ENCODE measurements around the gene KDM4C. TPM values are rescaled to one million over a fixed set of nuclear protein-coding genes. Genes with fewer than 3 reads are reported as not detected.
A peak's percentile ranks its signal among the peaks of the same experiment; 100 is the strongest.

Gene KDM4C
- total and polyA plus RNA-seq, 2 donors (not counting 1 experiment from before 2014, with no cell fraction given) = 49.7 to 141 TPM

DNA sequence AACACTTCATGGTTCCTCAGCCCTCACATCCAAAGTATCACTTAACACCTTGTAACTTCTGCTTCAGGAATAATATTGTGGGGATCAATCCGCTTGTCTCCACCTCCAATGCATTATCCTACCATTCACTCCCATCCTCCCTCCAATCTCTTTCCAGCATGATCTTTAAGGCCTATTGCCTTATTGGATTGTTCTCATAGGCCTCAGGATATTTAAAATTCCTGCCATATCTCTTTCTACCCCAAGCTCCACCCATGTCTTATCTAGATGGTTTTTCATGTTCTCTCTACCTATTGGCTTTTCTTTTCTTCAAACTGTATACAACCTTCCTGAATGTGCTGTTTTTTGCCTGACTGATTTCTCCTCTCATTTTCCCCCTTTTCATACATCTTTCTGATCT lies 7.2 kb downstream of the KDM4C start:
- no peak overlapping the region for H2AFZ ChIP-seq (ENCODE audit: insufficient read depth, low read depth, low read length, poor library complexity, severe bottlenecking)
- DNase-seq (no peak), ATAC-seq (ENCODE audit: low read depth) (no peak)
- Mint-ChIP-seq H3K4me3 (no peak overlapping the region), H3K27me3 (no peaks in the 10 kb centered on the region), H3K27ac (no peak overlapping the region), H3K9me3 (ENCODE audit: insufficient read depth) (peaks cover 3% of the 10 kb centered on the region), H3K4me1 (peaks cover 71% of the 10 kb centered on the region)
- POLR2A ChIA-PET = no interaction called here
- peaks cover 69% of the 10 kb centered on the region for H4K20me1 ChIP-seq (ENCODE audit: control insufficient read depth, insufficient read depth, low read length, poor library complexity, severe bottlenecking)
- H3K27me3 ChIP-seq (replicated peaks in 1 of 4; ENCODE audit: control extremely low read depth in 1 of 4, control insufficient read depth in 3 of 4, insufficient read depth in 4 of 4, low read length in 3 of 4) = no peaks in the 10 kb centered on the region
- CTCF ChIA-PET = interaction anchor here (0.6 kb wide), 1 partner anchor 65 kb away, joined by 5 read pairs; no protein-coding TSS in a partner anchor
- no peak overlapping the region for H3K4me3 ChIP-seq (ENCODE audit: control extremely low read depth in 1 of 5, extremely low read depth in 1 of 5, insufficient read depth in 1 of 5, low read depth in 2 of 5, low read length in 4 of 5)
- intact Hi-C loops (cut with micrococcal nuclease) = loop anchor here (5.0 kb wide), 1 partner anchor 52 kb away; no protein-coding TSS in a partner anchor
- H3K79me2 ChIP-seq (ENCODE audit: control insufficient read depth, insufficient read depth, low read length) = peaks cover 97% of the 10 kb centered on the region
- peaks cover 0 to 1% of the 10 kb centered on the region in 2 experiments for H3K36me3 ChIP-seq (replicated peaks in 1 of 2; ENCODE audit: control extremely low read depth in 1 of 2, control insufficient read depth in 1 of 2, extremely low read depth in 1 of 2, insufficient read depth in 2 of 2, low read length in 1 of 2)
- peaks cover 15 to 47% of the 10 kb centered on the region in 2 donors for H3K4me1 ChIP-seq (ENCODE audit: control insufficient read depth in 2 of 2, insufficient read depth in 2 of 2, low read length in 2 of 2)
- no peak overlapping the region for H3K4me2 ChIP-seq (replicated peaks; ENCODE audit: low read depth, low read length, poor library complexity, severe bottlenecking)
- no peak for TF ChIP-seq EZH2 (IDR thresholded peaks at IDR 0.05; ENCODE audit: borderline replicate concordance, insufficient read depth, low read depth, low read length, poor library complexity, severe bottlenecking)
- TF ChIP-seq, protein P1, sequence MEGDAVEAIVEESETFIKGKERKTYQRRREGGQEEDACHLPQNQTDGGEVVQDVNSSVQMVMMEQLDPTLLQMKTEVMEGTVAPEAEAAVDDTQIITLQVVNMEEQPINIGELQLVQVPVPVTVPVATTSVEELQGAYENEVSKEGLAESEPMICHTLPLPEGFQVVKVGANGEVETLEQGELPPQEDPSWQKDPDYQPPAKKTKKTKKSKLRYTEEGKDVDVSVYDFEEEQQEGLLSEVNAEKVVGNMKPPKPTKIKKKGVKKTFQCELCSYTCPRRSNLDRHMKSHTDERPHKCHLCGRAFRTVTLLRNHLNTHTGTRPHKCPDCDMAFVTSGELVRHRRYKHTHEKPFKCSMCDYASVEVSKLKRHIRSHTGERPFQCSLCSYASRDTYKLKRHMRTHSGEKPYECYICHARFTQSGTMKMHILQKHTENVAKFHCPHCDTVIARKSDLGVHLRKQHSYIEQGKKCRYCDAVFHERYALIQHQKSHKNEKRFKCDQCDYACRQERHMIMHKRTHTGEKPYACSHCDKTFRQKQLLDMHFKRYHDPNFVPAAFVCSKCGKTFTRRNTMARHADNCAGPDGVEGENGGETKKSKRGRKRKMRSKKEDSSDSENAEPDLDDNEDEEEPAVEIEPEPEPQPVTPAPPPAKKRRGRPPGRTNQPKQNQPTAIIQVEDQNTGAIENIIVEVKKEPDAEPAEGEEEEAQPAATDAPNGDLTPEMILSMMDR (IDR thresholded peaks at IDR 0.05) = no peak
- peaks cover 0 to 3% (median 0%) of the 10 kb centered on the region in 3 donors for H3K9me3 ChIP-seq (ENCODE audit: control extremely low read depth in 1 of 3, control insufficient read depth in 2 of 3, insufficient read depth in 1 of 3, low read length in 2 of 3)
- WGBS (ENCODE audit: insufficient coverage) = no CpG with 5 or more reads among the region's 1 CpG
- peak overlapping the region in 1 of 2 donors; percentile 9 for H3K27ac ChIP-seq (ENCODE audit: low read length in 2 of 2)
- no peak overlapping the region for H3K9ac ChIP-seq (ENCODE audit: low read length)

DNA sequence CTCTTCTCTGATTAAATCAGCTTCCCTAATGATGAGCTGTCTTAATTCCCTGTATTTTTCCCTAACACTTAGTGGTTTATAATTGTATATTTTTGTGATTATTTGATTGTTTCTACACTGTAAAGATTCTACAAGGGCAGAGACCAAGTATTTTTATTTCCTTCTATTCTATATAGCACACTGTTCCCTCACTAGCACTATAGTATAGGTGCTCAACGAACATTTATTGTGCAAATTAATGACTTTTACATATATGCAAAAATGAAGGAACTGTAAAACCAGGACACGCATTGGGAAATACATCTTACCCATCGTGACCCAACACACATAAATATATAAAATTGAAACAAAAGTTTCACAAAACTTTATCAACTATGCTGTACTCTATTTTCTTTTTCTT lies 7.6 kb downstream of the KDM4C start:
- Mint-ChIP-seq H3K9me3 (ENCODE audit: insufficient read depth) (peaks cover 3% of the 10 kb centered on the region), H3K27ac (no peak overlapping the region), H3K27me3 (no peaks in the 10 kb centered on the region), H3K4me3 (no peak overlapping the region), H3K4me1 (peaks cover 71% of the 10 kb centered on the region)
- Histone ChIP-seq H3K27ac (ENCODE audit: low read length in 2 of 2) (peak overlapping the region in 1 of 2 donors; percentile 9), H3K79me2 (ENCODE audit: control insufficient read depth, insufficient read depth, low read length) (peaks cover 98% of the 10 kb centered on the region), H3K4me1 (ENCODE audit: control insufficient read depth in 2 of 2, insufficient read depth in 2 of 2, low read length in 2 of 2) (peaks cover 13 to 45% of the 10 kb centered on the region in 2 donors), H3K36me3 (replicated peaks in 1 of 2; ENCODE audit: control extremely low read depth in 1 of 2, control insufficient read depth in 1 of 2, extremely low read depth in 1 of 2, insufficient read depth in 2 of 2, low read length in 1 of 2) (peaks cover 0 to 1% of the 10 kb centered on the region in 2 experiments), H2AFZ (ENCODE audit: insufficient read depth, low read depth, low read length, poor library complexity, severe bottlenecking) (no peak overlapping the region), H3K4me2 (replicated peaks; ENCODE audit: low read depth, low read length, poor library complexity, severe bottlenecking) (no peak overlapping the region), H3K9ac (ENCODE audit: low read length) (no peak overlapping the region), H3K27me3 (replicated peaks in 1 of 4; ENCODE audit: control extremely low read depth in 1 of 4, control insufficient read depth in 3 of 4, insufficient read depth in 4 of 4, low read length in 3 of 4) (no peaks in the 10 kb centered on the region), H3K9me3 (ENCODE audit: control extremely low read depth in 1 of 3, control insufficient read depth in 2 of 3, insufficient read depth in 1 of 3, low read length in 2 of 3) (peaks cover 0 to 3% (median 0%) of the 10 kb centered on the region in 3 donors), H4K20me1 (ENCODE audit: control insufficient read depth, insufficient read depth, low read length, poor library complexity, severe bottlenecking) (peaks cover 69% of the 10 kb centered on the region), H3K4me3 (ENCODE audit: control extremely low read depth in 1 of 5, extremely low read depth in 1 of 5, insufficient read depth in 1 of 5, low read depth in 2 of 5, low read length in 4 of 5) (no peak overlapping the region)
- no CpG with 5 or more reads among the region's 3 CpGs for WGBS (ENCODE audit: insufficient coverage)
- TF ChIP-seq, protein P1 (IDR thresholded peaks at IDR 0.05) = no peak
- TF ChIP-seq EZH2 (IDR thresholded peaks at IDR 0.05; ENCODE audit: borderline replicate concordance, insufficient read depth, low read depth, low read length, poor library complexity, severe bottlenecking) = no peak
- ATAC-seq (ENCODE audit: low read depth) (no peak), DNase-seq (no peak)
- intact Hi-C loops (cut with micrococcal nuclease) = loop anchor here (5.0 kb wide), 1 partner anchor 52 kb away; no protein-coding TSS in a partner anchor
- ChIA-PET CTCF (interaction anchor here (0.6 kb wide), 1 partner anchor 66 kb away, joined by 5 read pairs; no protein-coding TSS in a partner anchor), POLR2A (no interaction called here)
